ENCODE results near the gene ZBTB7C. TPM values are rescaled to one million over a fixed set of nuclear protein-coding genes. Genes with fewer than 3 reads are reported as not detected.

Gene ZBTB7C
- total RNA-seq, 6 experiments from 2014 or later = not detected

GRCh38 chr18:48123941-48124340, 285.2 kb downstream of the ZBTB7C start:
- TF ChIP-seq CTCF (IDR thresholded peaks at IDR 0.05) = no peak
- no peak for DNase-seq
- no peaks in the 10 kb centered on the region for H3K4me1 Mint-ChIP-seq (ENCODE audit: low read depth)
- H3K27ac Mint-ChIP-seq = no peak overlapping the region
- no peaks in the 10 kb centered on the region for H3K36me3 Mint-ChIP-seq (ENCODE audit: low read depth)
- H3K4me3 Mint-ChIP-seq = no peak overlapping the region
- H3K27me3 Mint-ChIP-seq (ENCODE audit: insufficient read depth) = peaks cover 33% of the 10 kb centered on the region
- H3K9me3 Mint-ChIP-seq = no peaks in the 10 kb centered on the region

GRCh38 chr18:48123324-48123723, 285.9 kb downstream of the ZBTB7C start:
- H3K36me3 Mint-ChIP-seq (ENCODE audit: low read depth) = no peaks in the 10 kb centered on the region
- H3K27me3 Mint-ChIP-seq (ENCODE audit: insufficient read depth) = peaks cover 33% of the 10 kb centered on the region
- TF ChIP-seq CTCF (IDR thresholded peaks at IDR 0.05) = no peak
- H3K27ac Mint-ChIP-seq = no peak overlapping the region
- no peak overlapping the region for H3K4me3 Mint-ChIP-seq
- H3K9me3 Mint-ChIP-seq = no peaks in the 10 kb centered on the region
- no peaks in the 10 kb centered on the region for H3K4me1 Mint-ChIP-seq (ENCODE audit: low read depth)
- DNase-seq = no peak

- no peaks in the 10 kb centered on the region for H3K9me3 Mint-ChIP-seq
- peaks cover 28% of the 10 kb centered on the region for H3K27me3 Mint-ChIP-seq (ENCODE audit: insufficient read depth)
- no peak overlapping the region for H3K4me3 Mint-ChIP-seq
- no peaks in the 10 kb centered on the region for H3K36me3 Mint-ChIP-seq (ENCODE audit: low read depth)
- no peak overlapping the region for H3K27ac Mint-ChIP-seq
- H3K4me1 Mint-ChIP-seq (ENCODE audit: low read depth) = no peaks in the 10 kb centered on the region
- no peak for TF ChIP-seq CTCF (IDR thresholded peaks at IDR 0.05)
- DNase-seq = no peak
Measured at GRCh38 chr18:48122816-48123215, 286.4 kb downstream of the ZBTB7C start.

GRCh38 chr18:48122376-48122775, 286.8 kb downstream of the ZBTB7C start:
- DNase-seq = no peak
- peaks cover 27% of the 10 kb centered on the region for H3K27me3 Mint-ChIP-seq (ENCODE audit: insufficient read depth)
- H3K4me1 Mint-ChIP-seq (ENCODE audit: low read depth) = no peaks in the 10 kb centered on the region
- no peaks in the 10 kb centered on the region for H3K9me3 Mint-ChIP-seq
- H3K4me3 Mint-ChIP-seq = no peak overlapping the region
- H3K27ac Mint-ChIP-seq = no peak overlapping the region
- H3K36me3 Mint-ChIP-seq (ENCODE audit: low read depth) = no peaks in the 10 kb centered on the region
- TF ChIP-seq CTCF (IDR thresholded peaks at IDR 0.05) = no peak

GRCh38 chr18:48121752-48122151, 287.4 kb downstream of the ZBTB7C start:
- Mint-ChIP-seq H3K27ac (no peak overlapping the region), H3K9me3 (no peaks in the 10 kb centered on the region), H3K27me3 (ENCODE audit: insufficient read depth) (peaks cover 26% of the 10 kb centered on the region), H3K36me3 (ENCODE audit: low read depth) (no peaks in the 10 kb centered on the region), H3K4me3 (no peak overlapping the region), H3K4me1 (ENCODE audit: low read depth) (no peaks in the 10 kb centered on the region)
- TF ChIP-seq CTCF (IDR thresholded peaks at IDR 0.05) = no peak
- no peak for DNase-seq

- no peaks in the 10 kb centered on the region for H3K9me3 Mint-ChIP-seq
- H3K27ac Mint-ChIP-seq = no peak overlapping the region
- H3K27me3 Mint-ChIP-seq (ENCODE audit: insufficient read depth) = peaks cover 15% of the 10 kb centered on the region
- no peak for TF ChIP-seq CTCF (IDR thresholded peaks at IDR 0.05)
- DNase-seq = no peak
- H3K36me3 Mint-ChIP-seq (ENCODE audit: low read depth) = no peaks in the 10 kb centered on the region
- no peaks in the 10 kb centered on the region for H3K4me1 Mint-ChIP-seq (ENCODE audit: low read depth)
- no peak overlapping the region for H3K4me3 Mint-ChIP-seq
Measured at GRCh38 chr18:48119204-48119603, 290.0 kb downstream of the ZBTB7C start.

Data from HFFc6 (cell line).